OCI-LY3 (cell line): Measurements from ENCODE around the gene CNTN5.

ENCODE experiments used
- H2AFZ ChIP-seq: fragments of 200-600, 300-600 bp; shearing (Covaris generic); 2 replicates; pipeline ENCODE4 v1.6.0; 2014; ENCODE audit warnings: antibody characterized with exemption, low read depth, low read length
- H3K27ac ChIP-seq: fragments of 200-600, 300-600 bp; sonication (generic); 2 replicates; pipeline ENCODE4 v1.5.1; 2014; ENCODE audit warnings: mild to moderate bottlenecking, low read length, moderate library complexity, mixed read lengths
- H3K27me3 ChIP-seq: fragments of 200-600, 300-600 bp; sonication (generic); 2 replicates; pipeline ENCODE4 v1.6.1; 2014; ENCODE audit warnings: low read depth, low read length, mixed read lengths
- H3K36me3 ChIP-seq: fragments of 200-600, 300-600 bp; sonication (generic); replicated peaks from 2 replicates; pipeline ENCODE3; 2014; ENCODE audit warnings: low read depth, low read length, mixed read lengths
- H3K4me1 ChIP-seq: fragments of 300-600, 200-600 bp; sonication (generic); 2 replicates; pipeline ENCODE4 v1.6.1; 2014; ENCODE audit warnings: low read length, mixed read lengths
- H3K4me2 ChIP-seq: fragments of 200-600, 300-600 bp; sonication (generic); 2 replicates; pipeline ENCODE4 v1.6.1; 2014; ENCODE audit warnings: low read length, mixed read lengths
- H3K4me3 ChIP-seq: fragments of 300-600, 200-600 bp; sonication (generic); 2 replicates; pipeline ENCODE4 v1.5.1; 2014; ENCODE audit warnings: antibody characterized with exemption, mild to moderate bottlenecking, low read length, moderate library complexity
- H3K79me2 ChIP-seq: fragments of 300-600, 200-600 bp; shearing (Covaris generic); 2 replicates; pipeline ENCODE4 v1.6.1; 2014; ENCODE audit warnings: mild to moderate bottlenecking, low read length, mixed read lengths
- H3K9ac ChIP-seq: fragments of 300-600, 200-600 bp; shearing (Covaris generic); 2 replicates; pipeline ENCODE4 v1.6.0; 2014; ENCODE audit warnings: mild to moderate bottlenecking, low read length, moderate library complexity
- H3K9me3 ChIP-seq: fragments of 200-600, 300-600 bp; shearing (Covaris generic); 2 replicates; pipeline ENCODE4 v1.6.1; 2014; ENCODE audit warnings: low read length, mixed read lengths; ENCODE audit not compliant: insufficient read depth
- H4K20me1 ChIP-seq: fragments of 200-600, 300-600 bp; sonication (generic); 2 replicates; pipeline ENCODE4 v1.6.1; 2016; ENCODE audit warnings: low read length, mixed read lengths; ENCODE audit not compliant: insufficient read depth
- CTCF ChIP-seq: fragments of 200-600, 300-600 bp; sonication (generic); IDR thresholded peaks from 2 replicates; pipeline ENCODE4 v1.5.1; 2014; ENCODE audit warnings: antibody characterized with exemption, low read length, low read depth
- EZH2phosphoT487 ChIP-seq: fragments of 200-600 bp; shearing (Covaris generic); IDR thresholded peaks from 2 replicates; pipeline ENCODE4 v1.6.1; 2018; ENCODE audit warnings: antibody characterized with exemption, mixed run types, low read depth

Gene CNTN5

GRCh38 chr11:99020352-99021225, at the start of gene CNTN5:
CNTN5 (plus strand) TSS chr11:99020949.
- no peaks in the 10 kb centered on the region for H3K27me3 ChIP-seq
- H3K4me1 ChIP-seq, result no peaks in the 10 kb centered on the region
- H3K9ac ChIP-seq, result no peak within 1 kb of the TSS
- TF ChIP-seq CTCF, result no peak
- TF ChIP-seq EZH2phosphoT487, result no peak
- H3K4me2 ChIP-seq, result no peak within 1 kb of the TSS
- H3K79me2 ChIP-seq, result no peaks in the 10 kb centered on the region
- no peak within 1 kb of the TSS for H3K4me3 ChIP-seq
- H4K20me1 ChIP-seq, result no peaks in the 10 kb centered on the region
- no peaks in the 10 kb centered on the region for H3K9me3 ChIP-seq
- H3K36me3 ChIP-seq, result no peaks in the 10 kb centered on the region
- H2AFZ ChIP-seq, result no peak within 1 kb of the TSS
- H3K27ac ChIP-seq, result no peak within 1 kb of the TSS

GRCh38 chr11:98979205-98979604, 41.5 kb upstream of the CNTN5 start:
- Histone ChIP-seq H3K9me3 (no peaks in the 10 kb centered on the region), H3K9ac (no peak overlapping the region), H3K79me2 (no peaks in the 10 kb centered on the region), H3K27me3 (no peaks in the 10 kb centered on the region), H3K4me2 (no peak overlapping the region), H3K27ac (no peak overlapping the region), H4K20me1 (no peaks in the 10 kb centered on the region), H2AFZ (no peak overlapping the region), H3K4me1 (no peaks in the 10 kb centered on the region), H3K4me3 (no peak overlapping the region), H3K36me3 (no peaks in the 10 kb centered on the region)
- TF ChIP-seq EZH2phosphoT487 (no peak), CTCF (no peak)

- no peak for TF ChIP-seq EZH2phosphoT487
- peak; percentile 81 for TF ChIP-seq CTCF
- Histone ChIP-seq H3K4me2 (peak overlapping the region; percentile 56), H3K36me3 (no peaks in the 10 kb centered on the region), H3K79me2 (no peaks in the 10 kb centered on the region), H3K27me3 (no peaks in the 10 kb centered on the region), H3K9me3 (no peaks in the 10 kb centered on the region), H3K4me3 (peak overlapping the region; percentile 30; the same call in 1 of the 2 replicates), H2AFZ (no peak overlapping the region), H4K20me1 (no peaks in the 10 kb centered on the region), H3K27ac (no peak overlapping the region), H3K9ac (no peak overlapping the region), H3K4me1 (no peaks in the 10 kb centered on the region)
Observed at GRCh38 chr11:99015634-99016454, 4.9 kb upstream of the CNTN5 start.

- Histone ChIP-seq H3K4me1 (no peaks in the 10 kb centered on the region), H3K27ac (no peak overlapping the region), H3K4me3 (no peak overlapping the region), H3K27me3 (no peaks in the 10 kb centered on the region), H3K4me2 (no peak overlapping the region), H4K20me1 (no peaks in the 10 kb centered on the region), H3K79me2 (no peaks in the 10 kb centered on the region), H3K9ac (no peak overlapping the region), H2AFZ (no peak overlapping the region), H3K9me3 (no peaks in the 10 kb centered on the region), H3K36me3 (no peaks in the 10 kb centered on the region)
- TF ChIP-seq EZH2phosphoT487 (no peak), CTCF (no peak)
Observed at GRCh38 chr11:99019696-99020095, 1.1 kb upstream of the CNTN5 start.
